LNCaP clone FGC (cell line): ENCODE data around the gene FAM120AOS.

Experiments
- DNase-seq: peaks from one replicate; pipeline ENCODE4 v3.0.0-alpha.2; 2011; ENCODE audit warnings: low read depth
- H3K4me3 ChIP-seq: 2 replicates; pipeline ENCODE4 v1.5.1; 2011; ENCODE audit warnings: mild to moderate bottlenecking, low read depth, low read length, control low read depth
- CTCF ChIP-seq: IDR thresholded peaks from 2 replicates; pipeline ENCODE4 v1.5.1; 2012; ENCODE audit warnings: mild to moderate bottlenecking; ENCODE audit not compliant: control insufficient read depth, insufficient read depth; ENCODE audit errors: extremely low read depth

FAM120AOS gene

GRCh38 chr9:93434056-93434455 lies 19.3 kb downstream of the FAM120AOS start:
- no peak for DNase-seq
- no peak for TF ChIP-seq CTCF
- H3K4me3 ChIP-seq: no peak overlapping the region

- H3K4me3 ChIP-seq: no peak overlapping the region
- no peak for DNase-seq
- no peak for TF ChIP-seq CTCF
Measured at GRCh38 chr9:93432964-93433363, 20.4 kb downstream of the FAM120AOS start.

- TF ChIP-seq CTCF: no peak
- H3K4me3 ChIP-seq: no peak overlapping the region
- DNase-seq: no peak
Measured at GRCh38 chr9:93431539-93432105, 21.8 kb downstream of the FAM120AOS start.

- peak; percentile 39; the same call in 1 of the 2 replicates for TF ChIP-seq CTCF
- DNase-seq: no peak
- no peak overlapping the region for H3K4me3 ChIP-seq
Measured at GRCh38 chr9:93427655-93428379, 25.6 kb downstream of the FAM120AOS start.

GRCh38 chr9:93422977-93423616 lies 30.3 kb downstream of the FAM120AOS start:
- no peak overlapping the region for H3K4me3 ChIP-seq
- DNase-seq: peak; percentile 22
- no peak for TF ChIP-seq CTCF

GRCh38 chr9:93419023-93419422 lies 34.4 kb downstream of the FAM120AOS start:
- TF ChIP-seq CTCF: no peak
- DNase-seq: no peak
- H3K4me3 ChIP-seq: no peak overlapping the region
